Neural cell (in vitro differentiated cells): ENCODE measurements around the gene CITED2. TPM values are rescaled to one million over a fixed set of nuclear protein-coding genes. Genes with fewer than 3 reads are reported as not detected.

ENCODE experiments used
- H2AFZ ChIP-seq: fragments of 200-600, 300-800 bp; sonication (generic), shearing (Covaris generic); 2 replicates; pipeline ENCODE4 v1.6.0; 2014; ENCODE audit warnings: low read depth, mild to moderate bottlenecking, antibody characterized with exemption, low read length, moderate library complexity
- H3F3A ChIP-seq: fragments of 200-600 bp; shearing (Covaris generic); 2 replicates; pipeline ENCODE4 v1.6.1; 2016; ENCODE audit warnings: mild to moderate bottlenecking, moderate library complexity, mixed read lengths, antibody characterized with exemption, low read length; ENCODE audit not compliant: insufficient read depth, poor library complexity, severe bottlenecking
- H3K27ac ChIP-seq: fragments of 200-600, 300-800 bp; sonication (generic), shearing (Covaris generic); 2 replicates; pipeline ENCODE4 v1.5.1; 2014; ENCODE audit warnings: mild to moderate bottlenecking, low read length, moderate library complexity
- H3K27me3 ChIP-seq: fragments of 300-800, 200-600 bp; sonication (generic), shearing (Covaris generic); 2 replicates; pipeline ENCODE4 v1.6.0; 2014; ENCODE audit warnings: mild to moderate bottlenecking, low read depth, low read length, moderate library complexity; ENCODE audit not compliant: insufficient read depth
- H3K36me3 ChIP-seq: fragments of 300-800, 200-600 bp; sonication (generic), shearing (Covaris generic); 2 replicates; pipeline ENCODE4 v1.5.1; 2014; ENCODE audit warnings: mild to moderate bottlenecking, antibody characterized with exemption, low read length, moderate library complexity; ENCODE audit not compliant: insufficient read depth
- H3K4me2 ChIP-seq: fragments of 300-800, 200-600 bp; sonication (generic), shearing (Covaris generic); 2 replicates; pipeline ENCODE4 v1.6.0; 2014; ENCODE audit warnings: mild to moderate bottlenecking, low read length
- H3K4me3 ChIP-seq: fragments of 300-800, 200-600 bp; sonication (generic), shearing (Covaris generic); 2 replicates; pipeline ENCODE4 v1.5.1; 2014; ENCODE audit warnings: mild to moderate bottlenecking, low read length, moderate library complexity
- H3K79me2 ChIP-seq: fragments of 200-600 bp; shearing (Covaris generic); replicated peaks from 2 replicates; pipeline ENCODE4 v1.6.0; 2014; ENCODE audit warnings: mild to moderate bottlenecking, low read length, moderate library complexity; ENCODE audit not compliant: insufficient read depth
- H3K9ac ChIP-seq: fragments of 300-800, 200-600 bp; sonication (generic), shearing (Covaris generic); 2 replicates; pipeline ENCODE4 v1.6.1; 2016; ENCODE audit warnings: mild to moderate bottlenecking, low read length, mixed read lengths
- H3K9me2 ChIP-seq: fragments of 200-600 bp; shearing (Covaris generic); 2 replicates; pipeline ENCODE4 v1.6.1; 2016; ENCODE audit warnings: mild to moderate bottlenecking, low read length, mixed read lengths; ENCODE audit not compliant: insufficient read depth
- H3K9me3 ChIP-seq: fragments of 200-600, 300-800 bp; sonication (generic), shearing (Covaris generic); 2 replicates; pipeline ENCODE4 v1.6.1; 2016; ENCODE audit warnings: mild to moderate bottlenecking, mixed run types, low read length, moderate library complexity, mixed read lengths
- H4K20me1 ChIP-seq: fragments of 200-600 bp; shearing (Covaris generic); 2 replicates; pipeline ENCODE4 v1.6.1; 2016; ENCODE audit warnings: mild to moderate bottlenecking, mixed run types; ENCODE audit not compliant: insufficient read depth
- CTCF ChIP-seq: fragments of 450-650 bp; IDR thresholded peaks from 2 replicates; pipeline ENCODE4 v1.5.1; 2014; ENCODE audit warnings: antibody characterized with exemption, mild to moderate bottlenecking, moderate library complexity; ENCODE audit not compliant: poor library complexity, severe bottlenecking
- EP300 ChIP-seq: fragments of 450-650 bp; conservative IDR thresholded peaks from 2 replicates; pipeline ENCODE4 v1.6.1; 2014; ENCODE audit warnings: antibody characterized with exemption, mild to moderate bottlenecking, moderate library complexity; ENCODE audit not compliant: poor library complexity, severe bottlenecking
- EZH2 ChIP-seq: fragments of 200-600, 300-800 bp; shearing (Covaris generic), sonication (generic); IDR thresholded peaks from 2 replicates; pipeline ENCODE4 v1.6.1; 2014; ENCODE audit warnings: antibody characterized with exemption, low read length, borderline replicate concordance, mild to moderate bottlenecking; ENCODE audit not compliant: insufficient read depth, poor library complexity, severe bottlenecking
- MXI1 ChIP-seq: fragments of 450-650 bp; conservative IDR thresholded peaks from 2 replicates; pipeline ENCODE4 v1.6.1; 2014; ENCODE audit warnings: antibody characterized with exemption, mild to moderate bottlenecking; ENCODE audit not compliant: poor library complexity, severe bottlenecking
- POLR2AphosphoS5 ChIP-seq: IDR thresholded peaks from 2 replicates; pipeline ENCODE4 v1.6.1; 2012
- RAD21 ChIP-seq: fragments of 450-650 bp; conservative IDR thresholded peaks from 2 replicates; pipeline ENCODE4 v1.6.1; 2014; ENCODE audit warnings: antibody characterized with exemption, mild to moderate bottlenecking, moderate library complexity
- REST ChIP-seq: IDR thresholded peaks from 2 replicates; pipeline ENCODE4 v1.6.1; 2012; ENCODE audit warnings: borderline replicate concordance
- SMC3 ChIP-seq: fragments of 450-650 bp; conservative IDR thresholded peaks from 2 replicates; pipeline ENCODE4 v1.6.1; 2014; ENCODE audit warnings: antibody characterized with exemption, mild to moderate bottlenecking, moderate library complexity; ENCODE audit not compliant: poor library complexity
- TAF1 ChIP-seq: IDR thresholded peaks from 2 replicates; pipeline ENCODE4 v1.6.1; 2012; ENCODE audit warnings: low read depth
- polyA plus RNA-seq: library from polyadenylated mRNA; depleted of rRNA; stranded (reverse); fragments of >200 nt; gene quantifications from 2 replicates; pipeline ENCODE4 v1.2.3, GENCODE V29; 2014

CITED2 gene
- polyA plus RNA-seq, 1 donor from 2014 or later, result 38.1 TPM

- Histone ChIP-seq H3K9me3 (no peaks in the 10 kb centered on the region), H3K9me2 (no peaks in the 10 kb centered on the region), H3K4me2 (no peak overlapping the region), H3K27ac (no peak overlapping the region), H3K27me3 (no peaks in the 10 kb centered on the region), H3K79me2 (no peaks in the 10 kb centered on the region), H3K9ac (no peak overlapping the region), H2AFZ (no peak overlapping the region), H3K4me3 (no peak overlapping the region), H4K20me1 (no peaks in the 10 kb centered on the region), H3K36me3 (no peaks in the 10 kb centered on the region), H3F3A (no peaks in the 10 kb centered on the region)
- TF ChIP-seq TAF1 (no peak), EP300 (no peak), EZH2 (no peak), CTCF (no peak), POLR2AphosphoS5 (no peak)
These were observed 20.9 kb upstream of the CITED2 start for GRCh38 chr6:139395371-139395770.

GRCh38 chr6:139394027-139394649 is 19.7 kb upstream of the CITED2 start:
- Histone ChIP-seq H2AFZ (no peak overlapping the region), H3K27me3 (no peaks in the 10 kb centered on the region), H3F3A (no peaks in the 10 kb centered on the region), H4K20me1 (no peaks in the 10 kb centered on the region), H3K9ac (no peak overlapping the region), H3K4me3 (no peak overlapping the region), H3K4me2 (no peak overlapping the region), H3K9me2 (no peaks in the 10 kb centered on the region), H3K79me2 (no peaks in the 10 kb centered on the region), H3K27ac (no peak overlapping the region), H3K9me3 (no peaks in the 10 kb centered on the region), H3K36me3 (no peaks in the 10 kb centered on the region)
- TF ChIP-seq POLR2AphosphoS5 (no peak), EP300 (no peak), REST (no peak), CTCF (no peak), SMC3 (no peak), TAF1 (no peak), EZH2 (no peak), MXI1 (no peak), RAD21 (no peak)
